ENCODE results near the gene DPY19L3.

GRCh38 chr19:32421589-32422361 lies 16.2 kb downstream of the DPY19L3 start:
- TF ChIP-seq POLR2A (IDR thresholded peaks at IDR 0.05) (no peak), CTCF (IDR thresholded peaks at IDR 0.05) (no peak)
